B cell (primary cell): ENCODE data around the gene CCDC88B.
"Not testable (repeated sequence)": the region's sequence is repeated elsewhere in the genome, so short reads cannot be mapped to it uniquely, and the experiment has no call there.

Experiments used
- CTCF ChIP-seq: fragments of 200-600 bp; IDR thresholded peaks from one replicate; pipeline ENCODE4 v1.8.0; 2022; ENCODE audit warnings: antibody characterized with exemption, mild to moderate bottlenecking
- EZH2 ChIP-seq: IDR thresholded peaks from 2 replicates; pipeline ENCODE4 v1.6.1; 2012; ENCODE audit warnings: borderline replicate concordance, low read depth, mild to moderate bottlenecking, moderate library complexity, low read length; ENCODE audit not compliant: insufficient read depth, poor library complexity, severe bottlenecking

- TF ChIP-seq CTCF, EZH2: not testable (repeated sequence)
Measured at GRCh38 chr11:64307795-64308194, 32.2 kb upstream of the CCDC88B start.
